AG04450 (cell line): ENCODE measurements around the gene C11orf58. TPM values are rescaled to one million over a fixed set of nuclear protein-coding genes. Genes with fewer than 3 reads are reported as not detected.

Experiments
- CTCF ChIA-PET: fragments of 300-600, 350-600 bp; formaldehyde crosslinking; extraction: SDS; loops from one replicate; lab custom pipeline; 2022; ENCODE audit warnings: antibody characterized with exemption, inconsistent platforms; lab: Charles Lee
- POLR2A ChIA-PET: fragments of 350-600 bp; formaldehyde crosslinking; extraction: SDS; loops from one replicate; lab custom pipeline; 2021; ENCODE audit warnings: antibody characterized with exemption, inconsistent platforms; lab: Yijun Ruan, JAX
- DNase-seq: peaks from one replicate; pipeline ENCODE4 v3.0.0-alpha.2; 2011; ENCODE audit warnings: low read depth, low spot score
- H3K27ac ChIP-seq: one replicate; pipeline ENCODE4 v1.5.1; 2012; ENCODE audit warnings: low read depth, low read length, control low read depth
- H3K27me3 ChIP-seq: one replicate; pipeline ENCODE4 v1.6.0; 2012; ENCODE audit warnings: low read length; ENCODE audit not compliant: control insufficient read depth, insufficient read depth
- H3K4me3 ChIP-seq: 2 replicates; pipeline ENCODE4 v1.5.1; 2011; ENCODE audit warnings: mild to moderate bottlenecking, low read depth, low read length, control low read depth
- H3K9me3 ChIP-seq: 2 replicates; pipeline ENCODE4 v1.5.1; 2012; ENCODE audit warnings: low read length; ENCODE audit not compliant: control insufficient read depth, insufficient read depth
- polyA plus RNA-seq: library from polyadenylated mRNA; depleted of rRNA; stranded (reverse); fragments of >200 nt; gene quantifications from 2 replicates; pipeline ENCODE4 v1.2.3, GENCODE V29; 2011
- TF ChIP-seq, protein P1 (sequence below): IDR thresholded peaks from 2 replicates; pipeline ENCODE4 v1.5.1; 2011; ENCODE audit warnings: low read depth, low read length, control low read depth, inconsistent platforms

The C11orf58 gene
- polyA plus RNA-seq, 1 experiment, result 215 TPM

DNA sequence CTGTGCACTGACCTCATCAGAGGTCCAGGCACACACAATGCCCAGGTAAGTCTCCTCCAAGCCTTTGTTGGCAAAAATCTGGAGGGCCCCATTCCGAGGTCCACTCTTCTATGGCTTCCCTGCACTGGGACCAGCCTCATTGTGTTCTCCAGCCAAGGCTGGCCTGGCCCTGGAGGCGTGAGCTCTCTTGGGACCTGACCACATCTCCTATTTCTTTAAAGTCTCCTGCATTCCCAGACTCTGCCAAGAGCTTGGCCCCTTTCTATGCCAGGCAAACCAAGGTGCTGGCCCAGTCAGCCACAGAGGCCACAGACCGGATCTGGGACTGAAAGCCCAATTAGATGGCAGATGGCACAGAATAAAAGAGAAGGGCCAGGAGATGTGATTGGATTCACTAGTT lies 55.1 kb downstream of the C11orf58 start:
- TF ChIP-seq, protein P1, sequence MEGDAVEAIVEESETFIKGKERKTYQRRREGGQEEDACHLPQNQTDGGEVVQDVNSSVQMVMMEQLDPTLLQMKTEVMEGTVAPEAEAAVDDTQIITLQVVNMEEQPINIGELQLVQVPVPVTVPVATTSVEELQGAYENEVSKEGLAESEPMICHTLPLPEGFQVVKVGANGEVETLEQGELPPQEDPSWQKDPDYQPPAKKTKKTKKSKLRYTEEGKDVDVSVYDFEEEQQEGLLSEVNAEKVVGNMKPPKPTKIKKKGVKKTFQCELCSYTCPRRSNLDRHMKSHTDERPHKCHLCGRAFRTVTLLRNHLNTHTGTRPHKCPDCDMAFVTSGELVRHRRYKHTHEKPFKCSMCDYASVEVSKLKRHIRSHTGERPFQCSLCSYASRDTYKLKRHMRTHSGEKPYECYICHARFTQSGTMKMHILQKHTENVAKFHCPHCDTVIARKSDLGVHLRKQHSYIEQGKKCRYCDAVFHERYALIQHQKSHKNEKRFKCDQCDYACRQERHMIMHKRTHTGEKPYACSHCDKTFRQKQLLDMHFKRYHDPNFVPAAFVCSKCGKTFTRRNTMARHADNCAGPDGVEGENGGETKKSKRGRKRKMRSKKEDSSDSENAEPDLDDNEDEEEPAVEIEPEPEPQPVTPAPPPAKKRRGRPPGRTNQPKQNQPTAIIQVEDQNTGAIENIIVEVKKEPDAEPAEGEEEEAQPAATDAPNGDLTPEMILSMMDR, result no peak
- no peak for DNase-seq
- H3K27ac ChIP-seq, result no peak overlapping the region
- H3K9me3 ChIP-seq, result no peaks in the 10 kb centered on the region
- H3K4me3 ChIP-seq, result no peak overlapping the region
- ChIA-PET POLR2A (no interaction called here), CTCF (interaction anchor here (0.5 to 1.4 kb wide), 4 partner anchors 9 to 269 kb away, joined by 3 to 6 read pairs (median 4); no protein-coding TSS in a partner anchor)
- no peaks in the 10 kb centered on the region for H3K27me3 ChIP-seq

DNA sequence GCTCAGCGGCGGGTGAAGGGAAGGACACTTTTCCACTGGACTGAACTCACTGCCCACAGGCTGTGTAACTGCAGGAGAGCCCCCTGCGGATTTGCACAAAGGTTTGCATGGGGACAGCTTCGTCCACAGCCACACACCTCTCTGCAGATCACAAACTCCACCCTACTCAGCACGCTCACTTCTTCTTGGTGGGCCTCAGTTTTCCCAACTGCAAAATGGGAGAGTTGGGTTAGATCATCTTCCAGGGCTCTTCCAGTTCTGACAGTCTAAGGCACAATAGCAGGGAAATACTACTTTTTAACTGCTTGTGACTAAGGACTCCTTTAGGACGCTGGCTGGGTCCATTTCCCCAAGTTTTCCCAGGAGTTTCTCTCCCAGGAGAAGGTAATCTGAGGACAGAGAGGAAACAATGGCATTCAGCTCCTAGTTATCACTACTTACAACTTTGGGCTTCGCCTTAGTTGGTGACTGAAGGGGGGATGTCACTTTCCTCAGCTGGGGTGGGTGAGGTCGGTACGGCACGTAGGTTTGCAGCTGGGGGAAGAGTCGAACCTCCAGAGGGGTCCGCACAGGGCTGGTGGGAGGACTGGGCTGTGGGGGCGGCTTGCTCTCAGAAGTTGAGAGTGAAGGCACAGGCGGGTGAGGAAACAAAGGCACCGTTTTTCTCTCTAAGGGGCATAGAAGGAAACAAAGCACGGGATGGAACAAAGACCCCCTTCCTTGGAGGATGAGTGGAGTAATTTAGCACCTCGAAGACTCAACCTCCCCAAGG lies 55.8 kb downstream of the C11orf58 start:
- Histone ChIP-seq H3K9me3 (no peaks in the 10 kb centered on the region), H3K27ac (no peak overlapping the region), H3K27me3 (no peaks in the 10 kb centered on the region), H3K4me3 (no peak overlapping the region)
- DNase-seq, result no peak
- ChIA-PET POLR2A (no interaction called here), CTCF (interaction anchor here (0.5 to 1.8 kb wide), 4 partner anchors 9 to 269 kb away, joined by 3 to 10 read pairs (median 4); no protein-coding TSS in a partner anchor)
- TF ChIP-seq, protein P1, result no peak

DNA sequence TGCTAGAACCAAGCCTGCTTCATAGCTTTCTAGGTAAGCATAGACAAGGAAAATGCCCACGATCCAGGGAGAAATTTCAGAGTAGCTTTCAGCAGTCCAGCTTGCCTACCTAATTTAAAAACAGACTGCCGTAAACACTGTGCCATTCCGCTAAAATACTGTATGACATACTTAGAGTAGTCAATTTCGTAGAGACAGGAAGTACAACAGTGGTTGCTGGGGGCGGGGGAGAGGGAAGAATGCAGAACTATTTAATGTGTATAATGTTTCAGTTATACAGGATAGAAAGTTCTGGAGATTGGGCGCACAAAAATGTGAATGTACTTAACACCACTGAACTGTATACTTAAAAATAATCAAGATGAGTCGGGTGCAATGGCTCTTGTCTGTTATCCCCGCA lies 56.7 kb downstream of the C11orf58 start:
- H3K27me3 ChIP-seq, result peaks cover 2% of the 10 kb centered on the region
- ChIA-PET POLR2A (no interaction called here), CTCF (interaction anchor here (0.7 to 1.8 kb wide), 3 partner anchors 10 to 268 kb away, joined by 3 to 10 read pairs (median 3); no protein-coding TSS in a partner anchor)
- DNase-seq, result no peak
- H3K9me3 ChIP-seq, result no peaks in the 10 kb centered on the region
- TF ChIP-seq, protein P1, result no peak
- no peak overlapping the region for H3K4me3 ChIP-seq
- no peak overlapping the region for H3K27ac ChIP-seq

DNA sequence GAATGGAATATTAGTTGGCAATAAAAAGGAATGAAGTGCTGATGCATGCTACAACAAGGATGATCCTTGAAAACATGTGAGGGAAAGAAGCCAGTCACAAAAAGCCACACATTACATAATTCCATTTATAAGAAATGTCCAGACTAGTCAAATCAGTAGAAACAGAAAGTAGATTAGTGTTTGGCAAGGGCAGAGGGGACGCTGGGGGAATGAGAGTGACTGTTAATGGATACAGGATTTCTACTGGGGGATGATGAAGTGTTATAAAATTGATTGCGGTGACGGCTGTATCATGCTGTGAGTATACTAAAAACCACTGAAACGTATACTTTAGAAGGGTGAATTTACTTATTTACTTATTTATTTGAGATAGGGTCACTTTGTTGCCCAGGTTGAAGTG lies 57.9 kb downstream of the C11orf58 start:
- TF ChIP-seq, protein P1, result no peak
- no peaks in the 10 kb centered on the region for H3K9me3 ChIP-seq
- CTCF ChIA-PET, result interaction anchor here (1.2 to 1.8 kb wide), 3 partner anchors 11 to 24 kb away, joined by 3 to 10 read pairs (median 6); no protein-coding TSS in a partner anchor
- H3K27me3 ChIP-seq, result peaks cover 7% of the 10 kb centered on the region
- H3K4me3 ChIP-seq, result no peak overlapping the region
- DNase-seq, result no peak
- POLR2A ChIA-PET, result no interaction called here
- H3K27ac ChIP-seq, result no peak overlapping the region

DNA sequence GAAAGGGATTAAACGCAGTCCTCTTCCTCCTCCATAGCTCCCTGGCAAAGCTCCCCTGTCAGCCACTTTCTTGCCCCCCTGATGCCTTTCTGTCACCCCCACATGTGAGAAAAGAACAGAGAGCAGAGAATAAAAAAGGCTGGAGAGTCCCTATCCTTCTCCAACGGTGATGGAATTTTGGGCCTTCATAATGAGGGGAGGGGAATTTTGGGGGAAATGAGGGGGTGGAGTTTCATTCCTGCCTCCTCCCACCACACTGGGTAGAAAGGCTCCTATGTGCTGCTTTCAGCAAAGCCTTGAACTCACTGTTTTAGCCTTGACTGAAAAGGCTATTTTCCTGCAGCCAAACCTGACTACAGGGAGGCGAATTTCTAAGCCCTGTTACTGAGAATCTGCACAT lies 59.3 kb downstream of the C11orf58 start:
- no peak for DNase-seq
- Histone ChIP-seq H3K27ac (no peak overlapping the region), H3K9me3 (no peaks in the 10 kb centered on the region), H3K27me3 (peaks cover 9% of the 10 kb centered on the region), H3K4me3 (no peak overlapping the region)
- CTCF ChIA-PET, result interaction anchor here (1.0 to 1.4 kb wide), 2 partner anchors 10 to 23 kb away, joined by 3 to 6 read pairs; no protein-coding TSS in a partner anchor
- POLR2A ChIA-PET, result no interaction called here
- TF ChIP-seq, protein P1, result no peak
